ENCODE measurements around the gene TEX14.

TEX14 gene

GRCh38 chr17:58517928-58518609 is 173.8 kb downstream of the TEX14 start:
- no peak for TF ChIP-seq CTCF (IDR thresholded peaks at IDR 0.05; ENCODE audit: extremely low read depth, missing control alignments)
- DNase-seq (ENCODE audit: low spot score): peak; percentile 96

- TF ChIP-seq CTCF (IDR thresholded peaks at IDR 0.05; ENCODE audit: extremely low read depth, missing control alignments): no peak
- no peak for DNase-seq (ENCODE audit: low spot score)
Observed at GRCh38 chr17:58517378-58517927, 174.4 kb downstream of the TEX14 start.

DNA sequence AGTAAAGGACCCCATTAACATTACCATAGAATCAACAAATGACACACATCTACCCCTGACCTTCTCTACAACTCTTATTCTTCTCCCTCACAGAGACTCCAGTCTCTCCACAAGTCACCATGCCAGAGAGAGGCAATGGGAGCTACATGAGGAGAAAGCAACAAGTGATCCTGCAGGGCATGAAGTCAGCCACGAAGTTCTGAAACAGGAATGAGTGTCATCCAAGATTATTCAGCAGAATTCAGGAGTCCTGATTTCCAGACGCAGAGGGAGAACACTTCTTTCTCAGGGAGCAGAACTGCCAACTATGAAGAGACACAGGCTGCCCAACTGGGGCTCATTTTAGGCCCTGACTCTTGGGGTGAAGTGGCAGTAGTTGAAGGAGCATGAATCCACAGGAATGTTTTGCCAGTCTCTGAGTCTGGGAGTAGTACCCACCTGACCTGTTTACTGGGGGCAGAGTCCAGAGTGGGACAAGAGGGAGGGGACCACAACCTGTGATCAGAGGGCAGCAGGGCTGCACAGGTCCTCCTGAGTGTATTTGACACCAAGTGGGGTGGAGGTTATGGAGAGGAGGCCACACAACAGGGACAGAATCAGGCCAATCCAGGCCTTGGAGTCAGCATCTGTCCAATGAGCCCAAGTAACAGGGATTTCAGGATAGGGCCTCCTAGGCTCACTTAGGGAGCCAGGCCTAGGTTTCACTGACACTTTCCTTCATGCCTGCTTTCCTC is 175.0 kb downstream of the TEX14 start:
- DNase-seq (ENCODE audit: low spot score): no peak

GRCh38 chr17:58515286-58515685 is 176.6 kb downstream of the TEX14 start:
- DNase-seq (ENCODE audit: low spot score): no peak

More for the DNA sequence above, 175.0 kb downstream of the TEX14 start:
- no peak for TF ChIP-seq CTCF (IDR thresholded peaks at IDR 0.05; ENCODE audit: extremely low read depth, missing control alignments)

GRCh38 chr17:58514770-58515157 is 177.1 kb downstream of the TEX14 start:
- TF ChIP-seq CTCF (IDR thresholded peaks at IDR 0.05; ENCODE audit: extremely low read depth, missing control alignments): no peak
- no peak for DNase-seq (ENCODE audit: low spot score)

More at GRCh38 chr17:58515286-58515685, 176.6 kb downstream of the TEX14 start:
- no peak for TF ChIP-seq CTCF (IDR thresholded peaks at IDR 0.05; ENCODE audit: extremely low read depth, missing control alignments)

DNA sequence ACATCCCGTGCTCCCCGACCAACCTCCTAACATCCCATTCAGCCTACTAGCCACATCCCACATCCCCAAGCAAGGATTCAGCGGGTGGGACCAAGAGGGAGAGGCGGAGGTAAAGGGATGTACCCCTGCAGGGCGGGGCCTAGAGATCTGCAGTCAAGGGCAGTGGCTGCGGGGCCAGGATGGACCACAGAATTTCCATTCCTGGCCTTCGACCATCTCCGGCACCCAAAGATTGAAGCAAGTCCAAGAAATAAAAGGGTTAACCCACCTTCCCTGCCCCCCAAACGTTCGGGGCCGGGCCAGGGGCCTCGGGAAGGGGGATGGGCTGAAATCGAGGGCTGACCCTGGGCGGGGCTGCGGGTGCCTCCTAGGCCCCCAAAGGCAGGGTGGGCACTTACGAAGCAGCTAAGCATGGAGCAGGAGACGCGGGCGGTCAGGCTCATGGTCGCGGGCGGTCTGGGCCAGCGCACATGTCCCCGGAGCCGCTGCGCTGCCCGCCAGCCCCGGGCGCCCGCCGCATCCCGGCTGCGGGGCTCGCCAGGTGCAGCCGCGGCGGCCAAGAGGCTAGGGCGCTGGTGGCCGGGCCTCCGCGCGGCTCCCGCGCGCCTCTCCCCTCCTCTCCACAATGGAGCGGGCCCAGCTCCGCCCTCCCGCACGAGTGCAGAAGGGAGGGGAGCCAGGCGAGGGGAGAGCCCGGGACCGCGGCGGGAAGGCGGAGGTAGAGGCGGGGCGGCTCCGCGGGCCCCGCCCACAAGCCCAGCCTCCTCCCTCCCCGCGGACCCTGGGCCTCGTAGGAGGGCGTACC is 177.7 kb downstream of the TEX14 start, which contains the start of gene MTMR4:
Gene MTMR4, minus strand, starts transcription at position 674 of the 805 bp plus-strand sequence. Its CDS starts 231 bp downstream, at position 443.
- peak; percentile 94 for DNase-seq (ENCODE audit: low spot score)
- TF ChIP-seq CTCF (IDR thresholded peaks at IDR 0.05; ENCODE audit: extremely low read depth, missing control alignments): no peak

Data from GM20000 (cell line).